HFFc6 (cell line): Measurements from ENCODE around the gene MYEF2. TPM values are rescaled to one million over a fixed set of nuclear protein-coding genes. Genes with fewer than 3 reads are reported as not detected.
A peak's percentile ranks its signal among the peaks of the same experiment; 100 is the strongest.

ENCODE experiments used
- DNase-seq: peaks from one replicate; pipeline ENCODE4 v3.0.0-alpha.2; 2018
- H3K27ac Mint-ChIP-seq: 2 replicates; pipeline ENCODE4 v1.8.0; 2020; ENCODE audit warnings: mild to moderate bottlenecking, mixed read lengths
- H3K27me3 Mint-ChIP-seq: 2 replicates; pipeline ENCODE4 v1.8.0; 2021; ENCODE audit warnings: mild to moderate bottlenecking, moderate library complexity, mixed read lengths; ENCODE audit not compliant: insufficient read depth
- H3K36me3 Mint-ChIP-seq: 2 replicates; pipeline ENCODE4 v1.8.0; 2021; ENCODE audit warnings: low read depth, mixed read lengths
- H3K4me1 Mint-ChIP-seq: 2 replicates; pipeline ENCODE4 v1.8.0; 2020; ENCODE audit warnings: low read depth, mixed read lengths
- H3K4me3 Mint-ChIP-seq: 2 replicates; pipeline ENCODE4 v1.8.0; 2020; ENCODE audit warnings: mild to moderate bottlenecking, moderate library complexity, mixed read lengths
- H3K9me3 Mint-ChIP-seq: 2 replicates; pipeline ENCODE4 v1.8.0; 2020; ENCODE audit warnings: mild to moderate bottlenecking, mixed read lengths
- total RNA-seq, 6 experiments: library from RNA; stranded (reverse); fragmentation: NEBNext Ultra II Directional; extraction: Animal tissue kit (Norgen Biotek cat#: 25700); gene quantifications; 2 replicates in 1 of 6; 3 replicates in 5 of 6; pipeline ENCODE4 v1.2.3, GENCODE V29; 2021
- TF ChIP-seq, protein P1 (sequence below): fragments of 200-600 bp; sonication (generic); IDR thresholded peaks from 2 replicates; pipeline ENCODE4 v1.5.0; 2021; ENCODE audit warnings: antibody characterized with exemption, mild to moderate bottlenecking

Gene MYEF2
- total RNA-seq, 6 experiments from 2014 or later = 7.0 to 12.9 (median 11.5) TPM

DNA sequence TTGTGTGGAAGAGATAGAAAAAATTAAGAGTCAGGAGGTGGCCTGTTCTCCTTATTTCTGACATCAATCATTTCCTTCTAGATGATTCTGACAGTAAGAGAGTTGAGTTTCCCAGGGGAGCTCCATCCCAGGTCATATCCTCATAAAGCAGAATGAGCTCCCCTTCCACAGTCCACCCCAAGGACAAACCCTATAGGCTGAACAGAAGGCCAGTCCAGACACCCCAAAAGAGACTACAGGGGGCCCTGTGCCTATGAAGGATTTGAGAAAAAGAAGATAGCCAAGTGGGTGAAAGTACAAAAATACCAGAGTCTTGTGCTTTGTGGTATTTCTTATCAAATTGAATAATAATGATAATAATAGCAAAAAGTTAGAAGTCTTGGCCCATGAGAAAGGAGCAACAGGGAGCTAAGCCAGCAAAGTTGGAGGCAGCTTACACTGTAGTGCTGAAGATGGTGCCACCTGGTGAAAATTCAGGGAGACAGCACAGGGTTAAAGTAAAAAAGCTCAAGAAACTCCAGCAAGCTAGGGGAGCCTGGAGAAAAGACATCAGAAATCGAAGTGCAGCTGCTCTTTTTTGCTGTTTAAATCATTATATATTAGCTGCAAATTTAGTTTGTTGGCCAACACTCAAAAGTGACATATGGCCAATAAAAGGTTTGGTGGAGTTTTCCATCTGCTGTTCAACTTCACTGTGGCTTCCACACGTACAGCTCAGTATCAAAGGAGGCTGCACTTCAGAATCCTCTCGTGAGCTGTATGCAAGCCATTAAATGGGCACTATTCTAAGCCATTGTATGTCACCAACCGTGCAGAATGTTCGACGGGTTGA is 93.1 kb downstream of the MYEF2 start:
- no peak overlapping the region for H3K27ac Mint-ChIP-seq
- DNase-seq = peak; percentile 25
- TF ChIP-seq, protein P1, sequence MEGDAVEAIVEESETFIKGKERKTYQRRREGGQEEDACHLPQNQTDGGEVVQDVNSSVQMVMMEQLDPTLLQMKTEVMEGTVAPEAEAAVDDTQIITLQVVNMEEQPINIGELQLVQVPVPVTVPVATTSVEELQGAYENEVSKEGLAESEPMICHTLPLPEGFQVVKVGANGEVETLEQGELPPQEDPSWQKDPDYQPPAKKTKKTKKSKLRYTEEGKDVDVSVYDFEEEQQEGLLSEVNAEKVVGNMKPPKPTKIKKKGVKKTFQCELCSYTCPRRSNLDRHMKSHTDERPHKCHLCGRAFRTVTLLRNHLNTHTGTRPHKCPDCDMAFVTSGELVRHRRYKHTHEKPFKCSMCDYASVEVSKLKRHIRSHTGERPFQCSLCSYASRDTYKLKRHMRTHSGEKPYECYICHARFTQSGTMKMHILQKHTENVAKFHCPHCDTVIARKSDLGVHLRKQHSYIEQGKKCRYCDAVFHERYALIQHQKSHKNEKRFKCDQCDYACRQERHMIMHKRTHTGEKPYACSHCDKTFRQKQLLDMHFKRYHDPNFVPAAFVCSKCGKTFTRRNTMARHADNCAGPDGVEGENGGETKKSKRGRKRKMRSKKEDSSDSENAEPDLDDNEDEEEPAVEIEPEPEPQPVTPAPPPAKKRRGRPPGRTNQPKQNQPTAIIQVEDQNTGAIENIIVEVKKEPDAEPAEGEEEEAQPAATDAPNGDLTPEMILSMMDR = peak; percentile 66

More for the DNA sequence above, 93.1 kb downstream of the MYEF2 start:
- peaks cover 20% of the 10 kb centered on the region for H3K27me3 Mint-ChIP-seq
- H3K36me3 Mint-ChIP-seq = no peaks in the 10 kb centered on the region
- no peaks in the 10 kb centered on the region for H3K9me3 Mint-ChIP-seq
- peaks cover 17% of the 10 kb centered on the region for H3K4me1 Mint-ChIP-seq
- H3K4me3 Mint-ChIP-seq = no peak overlapping the region

Other genes with a start within 250 kb of the MYEF2 start
- gene SLC24A5, start 57.3 kb downstream of the MYEF2 start, total RNA-seq = not detected
- gene CTXN2, start 13.4 kb upstream of the MYEF2 start, total RNA-seq = not detected
- gene SLC12A1, start 28.0 kb upstream of the MYEF2 start, total RNA-seq = not detected
- gene DUT, start 153.1 kb upstream of the MYEF2 start, total RNA-seq = 100 to 1,000 TPM in 5 of 6 experiments, 10 to 100 TPM in 1; 86.0 to 130 (median 114) TPM